HepG2 (cell line): ENCODE results near the gene RBBP8NL. TPM values are rescaled to one million over a fixed set of nuclear protein-coding genes. Genes with fewer than 3 reads are reported as not detected.

Experiments used
- CCDC6 ChIP-seq: sonication (generic); formaldehyde crosslinking; IDR thresholded peaks from 2 replicates; pipeline ENCODE4 v1.8.1; 2022; ENCODE audit warnings: mild to moderate bottlenecking, missing genetic modification reagents, moderate library complexity
- CSRNP2 ChIP-seq: sonication (generic); formaldehyde crosslinking; conservative IDR thresholded peaks from 2 replicates; pipeline ENCODE4 v1.8.0; 2022; ENCODE audit warnings: low read depth, missing genetic modification reagents
- EZH2 ChIP-seq: conservative IDR thresholded peaks from 2 replicates; pipeline ENCODE4 v1.6.1; 2012; ENCODE audit warnings: mild to moderate bottlenecking, low read depth, low read length, moderate library complexity
- JDP2 ChIP-seq: sonication (generic); formaldehyde crosslinking; IDR thresholded peaks from 2 replicates; pipeline ENCODE4 v1.8.1; 2022; ENCODE audit warnings: missing genetic modification reagents, borderline replicate concordance
- MAF1 ChIP-seq: sonication (generic); formaldehyde crosslinking; IDR thresholded peaks from 2 replicates; pipeline ENCODE4 v1.5.0; 2020; ENCODE audit warnings: missing genetic modification reagents, borderline replicate concordance
- MLLT10 ChIP-seq: sonication (generic); formaldehyde crosslinking; IDR thresholded peaks from 2 replicates; pipeline ENCODE4 v1.4.0; 2020; ENCODE audit warnings: missing genetic modification reagents
- NR0B2 ChIP-seq: sonication (generic); formaldehyde crosslinking; IDR thresholded peaks from 2 replicates; pipeline ENCODE4 v1.4.0; 2020; ENCODE audit warnings: mild to moderate bottlenecking, missing genetic modification reagents
- PAF1 ChIP-seq: IDR thresholded peaks from 2 replicates; pipeline ENCODE4 v1.6.1; 2016; ENCODE audit warnings: missing genetic modification reagents, missing compliant biosample characterization
- POLR2AphosphoS2 ChIP-seq: IDR thresholded peaks from 2 replicates; pipeline ENCODE4 v1.6.1; 2011; ENCODE audit warnings: low read depth, low read length, improper control_type of control experiment
- RARA ChIP-seq: IDR thresholded peaks from 2 replicates; pipeline ENCODE4 v1.6.1; 2016; ENCODE audit warnings: missing genetic modification reagents, missing compliant biosample characterization
- REXO4 ChIP-seq: sonication (generic); formaldehyde crosslinking; IDR thresholded peaks from 2 replicates; pipeline ENCODE4 v1.8.0; 2022; ENCODE audit warnings: missing genetic modification reagents, mild to moderate bottlenecking, borderline replicate concordance
- SNAI1 ChIP-seq: sonication (generic); formaldehyde crosslinking; IDR thresholded peaks from 2 replicates; pipeline ENCODE4 v1.5.0; 2020; ENCODE audit warnings: mild to moderate bottlenecking, missing genetic modification reagents, borderline replicate concordance
- SOX6 ChIP-seq, 2 experiments: fragments of 450-650 bp in 1 of 2; sonication (generic) in 1 of 2; formaldehyde crosslinking in 1 of 2; IDR thresholded peaks; 2 replicates each; pipeline versions ENCODE4 v1.4.0 to v1.6.1; 2017 to 2020; ENCODE audit warnings: antibody characterized with exemption in 1 of 2, mild to moderate bottlenecking in 1 of 2, missing genetic modification reagents in 1 of 2
- ZBTB25 ChIP-seq: IDR thresholded peaks from 2 replicates; pipeline ENCODE4 v1.6.1; 2018; ENCODE audit warnings: missing genetic modification reagents
- ZBTB3 ChIP-seq: sonication (generic); formaldehyde crosslinking; IDR thresholded peaks from 2 replicates; pipeline ENCODE4 v1.4.0; 2020; ENCODE audit warnings: low read depth, mild to moderate bottlenecking, moderate library complexity, missing genetic modification reagents, borderline replicate concordance
- ZNF205 ChIP-seq: IDR thresholded peaks from 2 replicates; pipeline ENCODE4 v1.6.1; 2018; ENCODE audit warnings: missing biosample characterization, missing genetic modification reagents
- ZNF232 ChIP-seq: sonication (generic); formaldehyde crosslinking; IDR thresholded peaks from 2 replicates; pipeline ENCODE4 v1.4.0; 2020; ENCODE audit warnings: missing genetic modification reagents, borderline replicate concordance
- ZNF24 ChIP-seq: fragments of 450-650 bp; IDR thresholded peaks from 2 replicates; pipeline ENCODE4 v1.6.1; 2017; ENCODE audit warnings: antibody characterized with exemption, mild to moderate bottlenecking
- ZNF501 ChIP-seq: sonication (generic); formaldehyde crosslinking; IDR thresholded peaks from 2 replicates; pipeline ENCODE4 v1.5.1; 2020; ENCODE audit warnings: mild to moderate bottlenecking, moderate library complexity, missing genetic modification reagents
- ZNF512B ChIP-seq: sonication (generic); formaldehyde crosslinking; IDR thresholded peaks from 2 replicates; pipeline ENCODE4 v1.5.1; 2020; ENCODE audit warnings: missing genetic modification reagents, mild to moderate bottlenecking, borderline replicate concordance
- ZNF558 ChIP-seq: sonication (generic); formaldehyde crosslinking; IDR thresholded peaks from 2 replicates; pipeline ENCODE4 v1.9.0; 2022; ENCODE audit warnings: mild to moderate bottlenecking, missing genetic modification reagents, borderline replicate concordance
- ZNF576 ChIP-seq: sonication (generic); formaldehyde crosslinking; IDR thresholded peaks from 2 replicates; pipeline ENCODE4 v1.4.0; 2020; ENCODE audit warnings: mild to moderate bottlenecking, missing genetic modification reagents
- ZNF580 ChIP-seq: IDR thresholded peaks from 2 replicates; pipeline ENCODE4 v1.6.1; 2016; ENCODE audit warnings: low read depth, borderline replicate concordance
- polyA plus RNA-seq, 8 experiments: library from polyadenylated mRNA; depleted of rRNA in 3 of 8; stranded (reverse) in 7 of 8; unstranded in 1 of 8; fragments of >200 nt; fragmentation: Illumina TruSeq in 4 of 8; extraction: Trizol in 4 of 8; gene quantifications; 2 replicates each; pipeline versions ENCODE4 v1.2.1 to v1.2.3, GENCODE V29; 2011 to 2016; ENCODE audit warnings: low read depth in 4 of 8, missing spikeins in 1 of 8, mixed read lengths in 1 of 8; ENCODE audit not compliant: insufficient read depth in 1 of 8
- total RNA-seq, 5 experiments: library from RNA; depleted of rRNA; stranded (reverse); fragments of >200 nt; fragmentation: Illumina TruSeq; extraction: Trizol; gene quantifications; 2 replicates each; pipeline ENCODE4 v1.2.3, GENCODE V29; 2016; ENCODE audit warnings: low read depth in 1 of 5

Gene RBBP8NL
- total and polyA plus RNA-seq, 2 of the 13 experiments (the other 11 are each of a cell fraction or from before 2014, with no cell fraction given): 0.69 to 0.86 TPM

GRCh38 chr20:62407221-62407992 lies 19.9 kb downstream of the RBBP8NL start, which contains the start of gene CABLES2 (continued):
- TF ChIP-seq ZNF512B (CRISPR knock-in tag): no peak
- TF ChIP-seq ZNF24: no peak
- 0 out of 2 replicates have a peak, but pooled peaks have one; percentile 37 for TF ChIP-seq CCDC6 (CRISPR knock-in tag)
- no peak for TF ChIP-seq JDP2 (CRISPR knock-in tag)
- TF ChIP-seq NR0B2: peak; percentile 92; the same call in 1 of the 2 replicates
- no peak for TF ChIP-seq SOX6 (IDR thresholded peaks at IDR 0.05)
- peak; percentile 69 for TF ChIP-seq SOX6 (CRISPR knock-in tag; IDR thresholded peaks at IDR 0.05)
- peak; percentile 51; the same call in 1 of the 2 replicates for TF ChIP-seq MLLT10 (CRISPR knock-in tag)
- TF ChIP-seq ZNF558: no peak
- TF ChIP-seq EZH2: no peak
- peak; percentile 92 for TF ChIP-seq ZNF232 (CRISPR knock-in tag)
- TF ChIP-seq CSRNP2 (CRISPR knock-in tag): no peak
- peak; percentile 94; the same call in 1 of the 2 replicates for TF ChIP-seq ZBTB3 (CRISPR knock-in tag)
- peak; percentile 89 for TF ChIP-seq ZNF205 (CRISPR knock-in tag)
- peak; percentile 83; the same call in 1 of the 2 replicates for TF ChIP-seq ZNF576 (CRISPR knock-in tag)
- TF ChIP-seq PAF1 (CRISPR knock-in tag): no peak
- no peak for TF ChIP-seq POLR2AphosphoS2
- peak; percentile 87; the same call in 1 of the 2 replicates for TF ChIP-seq ZBTB25
- TF ChIP-seq SNAI1 (CRISPR knock-in tag): peak; percentile 96
- TF ChIP-seq ZNF501: peak; percentile 99
- peak; percentile 95 for TF ChIP-seq ZNF580 (CRISPR knock-in tag)
- TF ChIP-seq MAF1 (CRISPR knock-in tag): peak; percentile 97
- peak; percentile 45 for TF ChIP-seq RARA (CRISPR knock-in tag)
- no peak for TF ChIP-seq REXO4
